SK-N-SH treated with all-trans-retinoic acid at 6 μM for 48 hours (cell line): ENCODE results near the gene DNAH1.

Experiments used
- ATAC-seq: fragments of 200-7000 bp; cut with Tn5 transposase; 3 replicates; pipeline ENCODE4 v1.9.1; 2020; ENCODE audit warnings: mild to moderate bottlenecking, moderate library complexity
- ARNTL ChIP-seq: fragments of 450-650 bp; formaldehyde crosslinking; IDR thresholded peaks from 2 replicates; pipeline ENCODE4 v1.5.0; 2020; ENCODE audit warnings: low read depth, mild to moderate bottlenecking, moderate library complexity, borderline replicate concordance
- CSDC2 ChIP-seq: fragments of 250-450 bp; sonication (Bioruptor Pico); IDR thresholded peaks from 2 replicates; pipeline ENCODE4 v1.5.0; 2020; ENCODE audit warnings: mild to moderate bottlenecking, moderate library complexity
- ESRRG ChIP-seq: fragments of 250-450 bp; sonication (Bioruptor Pico); IDR thresholded peaks from 2 replicates; pipeline ENCODE4 v1.6.1; 2021; ENCODE audit warnings: mild to moderate bottlenecking
- GLIS3 ChIP-seq: fragments of 250-450 bp; sonication (Bioruptor Pico); IDR thresholded peaks from 2 replicates; pipeline ENCODE4 v1.5.0; 2020; ENCODE audit warnings: mild to moderate bottlenecking, moderate library complexity
- ISL1 ChIP-seq: fragments of 250-450 bp; sonication (Bioruptor Pico); IDR thresholded peaks from 2 replicates; pipeline ENCODE4 v2.1.2; 2022; ENCODE audit warnings: mild to moderate bottlenecking, moderate library complexity
- OSR1 ChIP-seq: fragments of 250-450 bp; sonication (Bioruptor Pico); IDR thresholded peaks from 2 replicates; pipeline ENCODE4 v1.8.0; 2022; ENCODE audit warnings: moderate library complexity, mild to moderate bottlenecking, inconsistent platforms
- POU6F1 ChIP-seq: fragments of 250-450 bp; sonication (Bioruptor Pico); IDR thresholded peaks from 2 replicates; pipeline ENCODE4 v1.8.0; 2021; ENCODE audit warnings: low read depth, mild to moderate bottlenecking, moderate library complexity, borderline replicate concordance
- PPARA ChIP-seq: fragments of 250-450 bp; sonication (Bioruptor Pico); IDR thresholded peaks from 2 replicates; pipeline ENCODE4 v1.5.0; 2020; ENCODE audit warnings: mild to moderate bottlenecking, borderline replicate concordance
- RARB ChIP-seq: fragments of 250-450 bp; sonication (Bioruptor Pico); IDR thresholded peaks from 2 replicates; pipeline ENCODE4 v1.8.0; 2021; ENCODE audit warnings: mild to moderate bottlenecking, moderate library complexity
- TCF4 ChIP-seq: fragments of 250-450 bp; sonication (Bioruptor Pico); IDR thresholded peaks from 2 replicates; pipeline ENCODE4 v1.8.0; 2021; ENCODE audit warnings: mild to moderate bottlenecking, moderate library complexity, borderline replicate concordance
- TOX ChIP-seq: fragments of 250-450 bp; sonication (Bioruptor Pico); IDR thresholded peaks from 2 replicates; pipeline ENCODE4 v1.8.0; 2021; ENCODE audit warnings: mild to moderate bottlenecking, moderate library complexity, borderline replicate concordance
- ZC3H10 ChIP-seq: fragments of 250-450 bp; sonication (Bioruptor Pico); IDR thresholded peaks from 2 replicates; pipeline ENCODE4 v1.5.1; 2021; ENCODE audit warnings: mild to moderate bottlenecking, moderate library complexity
- ZFP3 ChIP-seq: fragments of 250-450 bp; sonication (Bioruptor Pico); IDR thresholded peaks from 2 replicates; pipeline ENCODE4 v1.5.0; 2020; ENCODE audit warnings: mild to moderate bottlenecking, moderate library complexity
- ZFP30 ChIP-seq: fragments of 450-650 bp; formaldehyde crosslinking; IDR thresholded peaks from 2 replicates; pipeline ENCODE4 v1.5.0; 2022; ENCODE audit warnings: mild to moderate bottlenecking, moderate library complexity
- ZNF565 ChIP-seq: fragments of 450-650 bp; formaldehyde crosslinking; conservative IDR thresholded peaks from 2 replicates; pipeline ENCODE4 v1.5.0; 2020; ENCODE audit warnings: low read depth, mild to moderate bottlenecking, moderate library complexity
- ZNF70 ChIP-seq: fragments of 450-650 bp; formaldehyde crosslinking; IDR thresholded peaks from 2 replicates; pipeline ENCODE4 v1.5.0; 2020; ENCODE audit warnings: mild to moderate bottlenecking, moderate library complexity
- TF ChIP-seq, protein P1 (sequence below): fragments of 250-450 bp; sonication (Bioruptor Pico); IDR thresholded peaks from 2 replicates; pipeline ENCODE4 v1.5.1; 2020; ENCODE audit warnings: low read depth, mild to moderate bottlenecking, moderate library complexity
- TF ChIP-seq, protein P2 (sequence below): fragments of 250-450 bp; sonication (Bioruptor Pico); IDR thresholded peaks from 2 replicates; pipeline ENCODE4 v1.5.0; 2020; ENCODE audit warnings: mild to moderate bottlenecking, moderate library complexity
- TF ChIP-seq, protein P3 (sequence below): fragments of 250-450 bp; sonication (Bioruptor Pico); IDR thresholded peaks from 2 replicates; pipeline ENCODE4 v1.5.1; 2021; ENCODE audit warnings: mild to moderate bottlenecking, moderate library complexity

DNAH1 gene

GRCh38 chr3:52408466-52408865 lies 92.3 kb downstream of the DNAH1 start (continued):
- TF ChIP-seq, protein P1, sequence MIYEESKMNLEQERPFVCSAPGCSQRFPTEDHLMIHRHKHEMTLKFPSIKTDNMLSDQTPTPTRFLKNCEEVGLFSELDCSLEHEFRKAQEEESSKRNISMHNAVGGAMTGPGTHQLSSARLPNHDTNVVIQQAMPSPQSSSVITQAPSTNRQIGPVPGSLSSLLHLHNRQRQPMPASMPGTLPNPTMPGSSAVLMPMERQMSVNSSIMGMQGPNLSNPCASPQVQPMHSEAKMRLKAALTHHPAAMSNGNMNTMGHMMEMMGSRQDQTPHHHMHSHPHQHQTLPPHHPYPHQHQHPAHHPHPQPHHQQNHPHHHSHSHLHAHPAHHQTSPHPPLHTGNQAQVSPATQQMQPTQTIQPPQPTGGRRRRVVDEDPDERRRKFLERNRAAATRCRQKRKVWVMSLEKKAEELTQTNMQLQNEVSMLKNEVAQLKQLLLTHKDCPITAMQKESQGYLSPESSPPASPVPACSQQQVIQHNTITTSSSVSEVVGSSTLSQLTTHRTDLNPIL (CRISPR knock-in tag) = no peak
- no peak for TF ChIP-seq PPARA (CRISPR knock-in tag)

DNA sequence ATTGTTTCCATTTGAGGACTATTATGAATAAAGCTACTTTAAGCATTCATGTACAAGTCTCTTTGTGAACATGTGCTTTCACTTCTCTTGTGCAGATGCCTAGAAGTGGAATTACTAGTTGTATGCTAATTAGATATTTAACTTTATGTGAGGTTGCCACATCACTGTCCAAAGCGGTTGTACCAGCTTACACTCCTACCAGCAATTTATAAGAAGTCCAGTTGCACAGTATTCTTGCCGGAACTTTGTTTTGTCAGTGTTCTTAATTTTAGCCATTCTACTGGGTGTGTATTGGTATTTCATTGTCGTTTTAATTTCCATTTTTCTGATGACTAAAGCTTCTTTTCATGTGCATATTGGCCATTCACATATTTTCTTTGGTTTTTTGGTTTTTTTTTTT lies 99.7 kb downstream of the DNAH1 start:
- no peak for ATAC-seq
- no peak for TF ChIP-seq ZC3H10 (CRISPR knock-in tag)
- TF ChIP-seq ESRRG (CRISPR knock-in tag) = no peak
- no peak for TF ChIP-seq ISL1 (CRISPR knock-in tag)
- no peak for TF ChIP-seq ZNF565 (CRISPR knock-in tag)
- TF ChIP-seq, protein P2, sequence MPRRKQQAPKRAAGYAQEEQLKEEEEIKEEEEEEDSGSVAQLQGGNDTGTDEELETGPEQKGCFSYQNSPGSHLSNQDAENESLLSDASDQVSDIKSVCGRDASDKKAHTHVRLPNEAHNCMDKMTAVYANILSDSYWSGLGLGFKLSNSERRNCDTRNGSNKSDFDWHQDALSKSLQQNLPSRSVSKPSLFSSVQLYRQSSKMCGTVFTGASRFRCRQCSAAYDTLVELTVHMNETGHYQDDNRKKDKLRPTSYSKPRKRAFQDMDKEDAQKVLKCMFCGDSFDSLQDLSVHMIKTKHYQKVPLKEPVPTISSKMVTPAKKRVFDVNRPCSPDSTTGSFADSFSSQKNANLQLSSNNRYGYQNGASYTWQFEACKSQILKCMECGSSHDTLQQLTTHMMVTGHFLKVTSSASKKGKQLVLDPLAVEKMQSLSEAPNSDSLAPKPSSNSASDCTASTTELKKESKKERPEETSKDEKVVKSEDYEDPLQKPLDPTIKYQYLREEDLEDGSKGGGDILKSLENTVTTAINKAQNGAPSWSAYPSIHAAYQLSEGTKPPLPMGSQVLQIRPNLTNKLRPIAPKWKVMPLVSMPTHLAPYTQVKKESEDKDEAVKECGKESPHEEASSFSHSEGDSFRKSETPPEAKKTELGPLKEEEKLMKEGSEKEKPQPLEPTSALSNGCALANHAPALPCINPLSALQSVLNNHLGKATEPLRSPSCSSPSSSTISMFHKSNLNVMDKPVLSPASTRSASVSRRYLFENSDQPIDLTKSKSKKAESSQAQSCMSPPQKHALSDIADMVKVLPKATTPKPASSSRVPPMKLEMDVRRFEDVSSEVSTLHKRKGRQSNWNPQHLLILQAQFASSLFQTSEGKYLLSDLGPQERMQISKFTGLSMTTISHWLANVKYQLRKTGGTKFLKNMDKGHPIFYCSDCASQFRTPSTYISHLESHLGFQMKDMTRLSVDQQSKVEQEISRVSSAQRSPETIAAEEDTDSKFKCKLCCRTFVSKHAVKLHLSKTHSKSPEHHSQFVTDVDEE (CRISPR knock-in tag) = no peak
- TF ChIP-seq ZNF70 (CRISPR knock-in tag) = no peak
- no peak for TF ChIP-seq POU6F1 (CRISPR knock-in tag)
- TF ChIP-seq, all 23 proteins: peak for 0

DNA sequence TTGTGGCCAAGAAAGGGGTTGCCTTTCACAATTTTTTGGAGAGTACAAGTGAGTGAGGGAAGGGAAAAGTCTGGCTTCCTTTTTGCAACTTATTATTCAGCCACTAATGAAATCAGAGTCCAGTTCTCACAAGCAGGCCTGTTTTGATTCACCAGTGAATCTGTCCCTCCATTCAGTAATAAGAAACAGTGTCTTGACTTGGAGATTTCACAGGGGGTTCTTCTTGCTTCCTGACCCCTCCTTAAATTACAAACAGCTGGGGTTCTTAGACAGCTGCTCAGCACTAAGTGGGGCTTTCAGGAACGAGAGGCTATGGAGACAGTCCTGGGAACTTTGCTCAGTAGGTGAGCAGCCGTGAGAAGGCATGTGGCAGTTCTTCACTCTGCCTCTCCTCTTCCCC lies 104.3 kb downstream of the DNAH1 start:
- no peak for ATAC-seq

More for the DNA sequence above, 104.3 kb downstream of the DNAH1 start:
- TF ChIP-seq ZFP30 (CRISPR knock-in tag) (no peak), GLIS3 (CRISPR knock-in tag) (no peak), RARB (CRISPR knock-in tag) (no peak), ZNF565 (CRISPR knock-in tag) (no peak), TOX (CRISPR knock-in tag) (no peak), CSDC2 (CRISPR knock-in tag) (no peak), TCF4 (CRISPR knock-in tag) (no peak), PPARA (CRISPR knock-in tag) (no peak), ZFP3 (CRISPR knock-in tag) (no peak), OSR1 (CRISPR knock-in tag) (no peak), POU6F1 (CRISPR knock-in tag) (no peak), ISL1 (CRISPR knock-in tag) (no peak), ARNTL (CRISPR knock-in tag) (no peak)
- TF ChIP-seq, protein P2 (CRISPR knock-in tag) = no peak
- TF ChIP-seq, protein P1 (CRISPR knock-in tag) = no peak
- TF ChIP-seq, protein P3, sequence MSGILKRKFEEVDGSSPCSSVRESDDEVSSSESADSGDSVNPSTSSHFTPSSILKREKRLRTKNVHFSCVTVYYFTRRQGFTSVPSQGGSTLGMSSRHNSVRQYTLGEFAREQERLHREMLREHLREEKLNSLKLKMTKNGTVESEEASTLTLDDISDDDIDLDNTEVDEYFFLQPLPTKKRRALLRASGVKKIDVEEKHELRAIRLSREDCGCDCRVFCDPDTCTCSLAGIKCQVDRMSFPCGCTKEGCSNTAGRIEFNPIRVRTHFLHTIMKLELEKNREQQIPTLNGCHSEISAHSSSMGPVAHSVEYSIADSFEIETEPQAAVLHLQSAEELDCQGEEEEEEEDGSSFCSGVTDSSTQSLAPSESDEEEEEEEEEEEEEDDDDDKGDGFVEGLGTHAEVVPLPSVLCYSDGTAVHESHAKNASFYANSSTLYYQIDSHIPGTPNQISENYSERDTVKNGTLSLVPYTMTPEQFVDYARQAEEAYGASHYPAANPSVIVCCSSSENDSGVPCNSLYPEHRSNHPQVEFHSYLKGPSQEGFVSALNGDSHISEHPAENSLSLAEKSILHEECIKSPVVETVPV = no peak
